SK-N-SH (cell line): ENCODE data around the gene TMPRSS9. TPM values are rescaled to one million over a fixed set of nuclear protein-coding genes. Genes with fewer than 3 reads are reported as not detected.

Experiments
- CTCF ChIA-PET: fragments of 300-600, 350-600 bp; formaldehyde crosslinking; extraction: SDS; loops from one replicate; lab custom pipeline; 2021; lab: Yijun Ruan, JAX
- POLR2A ChIA-PET: fragments of 350-600 bp; sonication (Branson Sonifier 250); formaldehyde crosslinking; extraction: SDS; loops from one replicate; lab custom pipeline; 2020; ENCODE audit warnings: antibody characterized with exemption, inconsistent platforms; lab: Yijun Ruan, JAX
- DNase-seq: peaks from one replicate; pipeline ENCODE4 v3.0.0; 2012
- H2AFZ ChIP-seq: fragments of 200-600 bp; sonication (generic); 2 replicates; pipeline ENCODE4 v1.8.1; 2016; ENCODE audit warnings: antibody characterized with exemption, mild to moderate bottlenecking, low read depth
- H3F3A ChIP-seq: fragments of 200-600 bp; sonication (generic); replicated peaks from 2 replicates; pipeline ENCODE3; 2016; ENCODE audit warnings: antibody characterized with exemption, mild to moderate bottlenecking; ENCODE audit not compliant: insufficient read depth
- H3K27ac ChIP-seq, 2 experiments: fragments of 200-500 bp in 1 of 2; fragments of 200-600 bp in 1 of 2; sonication (Bioruptor generic) in 1 of 2; sonication (generic), shearing (Covaris generic) in 1 of 2; 2 replicates each; pipeline versions ENCODE4 v1.5.1 to v1.6.1; 2014 to 2016; ENCODE audit warnings: low read depth in 2 of 2, inconsistent platforms in 1 of 2, low read length in 1 of 2, mild to moderate bottlenecking in 1 of 2, mixed read lengths in 1 of 2
- H3K27me3 ChIP-seq: fragments of 200-600 bp; sonication (generic), shearing (Covaris generic); 2 replicates; pipeline ENCODE4 v1.6.1; 2016; ENCODE audit warnings: mixed run types; ENCODE audit not compliant: insufficient read depth
- H3K36me3 ChIP-seq, 2 experiments: fragments of 200-500 bp in 1 of 2; fragments of 200-600 bp in 1 of 2; sonication (Bioruptor generic) in 1 of 2; sonication (generic) in 1 of 2; replicated peaks in 1 of 2; 2 replicates each; pipeline versions ENCODE3 to v1.5.1; 2014 to 2016; ENCODE audit warnings: low read length in 1 of 2, mild to moderate bottlenecking in 1 of 2; ENCODE audit not compliant: insufficient read depth in 2 of 2, control insufficient read depth in 1 of 2
- H3K4me1 ChIP-seq, 2 experiments: fragments of 200-500 bp in 1 of 2; fragments of 200-600 bp in 1 of 2; sonication (Bioruptor generic) in 1 of 2; sonication (generic), shearing (Covaris generic) in 1 of 2; 2 replicates each; pipeline versions ENCODE4 v1.5.1 to v1.6.1; 2014 to 2016; ENCODE audit warnings: low read depth in 1 of 2, low read length in 1 of 2, mixed run types in 1 of 2; ENCODE audit not compliant: insufficient read depth in 2 of 2, control insufficient read depth in 1 of 2
- H3K4me2 ChIP-seq: fragments of 200-600 bp; sonication (generic), shearing (Covaris generic); 2 replicates; pipeline ENCODE4 v1.6.1; 2017; ENCODE audit warnings: mixed run types
- H3K4me3 ChIP-seq, 2 experiments: fragments of 200-500 bp in 1 of 2; fragments of 200-600 bp in 1 of 2; sonication (Bioruptor generic) in 1 of 2; sonication (generic), shearing (Covaris generic) in 1 of 2; 2 replicates each; pipeline versions ENCODE4 v1.5.1 to v1.8.1; 2014 to 2016; ENCODE audit warnings: low read depth in 2 of 2, inconsistent platforms in 1 of 2, low read length in 1 of 2, mild to moderate bottlenecking in 1 of 2, mixed read lengths in 1 of 2, moderate library complexity in 1 of 2
- H3K79me2 ChIP-seq: fragments of 200-600 bp; sonication (generic); 2 replicates; pipeline ENCODE4 v1.8.1; 2017; ENCODE audit warnings: mild to moderate bottlenecking; ENCODE audit not compliant: insufficient read depth
- H3K9ac ChIP-seq: fragments of 200-600 bp; sonication (generic); 2 replicates; pipeline ENCODE4 v1.6.1; 2017; ENCODE audit warnings: mixed run types
- H3K9me2 ChIP-seq: fragments of 200-600 bp; sonication (generic); 2 replicates; pipeline ENCODE4 v1.6.1; 2017; ENCODE audit warnings: mixed run types
- H3K9me3 ChIP-seq: fragments of 200-600 bp; sonication (generic); 2 replicates; pipeline ENCODE4 v1.6.1; 2017; ENCODE audit warnings: mixed run types, mild to moderate bottlenecking, moderate library complexity
- H4K20me1 ChIP-seq: fragments of 200-600 bp; sonication (generic); 2 replicates; pipeline ENCODE4 v1.6.1; 2017; ENCODE audit warnings: mild to moderate bottlenecking, mixed run types; ENCODE audit not compliant: insufficient read depth
- EP300 ChIP-seq, 2 experiments: IDR thresholded peaks; 2 replicates each; pipeline versions ENCODE4 v1.4.0 to v1.6.1; 2012; ENCODE audit warnings: borderline replicate concordance in 1 of 2, low read depth in 1 of 2, low read length in 1 of 2
- FOXJ3 ChIP-seq: sonication (generic); formaldehyde crosslinking; IDR thresholded peaks from 2 replicates; pipeline ENCODE4 v1.5.1; 2020; ENCODE audit warnings: mild to moderate bottlenecking, missing genetic modification reagents
- JUND ChIP-seq: IDR thresholded peaks from 2 replicates; pipeline ENCODE4 v1.4.0; 2012
- MEF2A ChIP-seq: IDR thresholded peaks from 2 replicates; pipeline ENCODE4 v1.4.0; 2012; ENCODE audit warnings: low read depth, borderline replicate concordance
- MXI1 ChIP-seq: IDR thresholded peaks from 2 replicates; pipeline ENCODE4 v1.6.1; 2012; ENCODE audit warnings: mild to moderate bottlenecking, low read depth, low read length, improper control_type of control experiment
- NFIC ChIP-seq: IDR thresholded peaks from 2 replicates; pipeline ENCODE4 v1.4.0; 2012; ENCODE audit warnings: borderline replicate concordance
- NRF1 ChIP-seq: IDR thresholded peaks from 2 replicates; pipeline ENCODE4 v1.6.1; 2012; ENCODE audit warnings: low read depth, mild to moderate bottlenecking, low read length
- REST ChIP-seq: IDR thresholded peaks from 2 replicates; pipeline ENCODE4 v1.6.1; 2012; ENCODE audit warnings: mild to moderate bottlenecking, low read depth, low read length, moderate library complexity
- RFX5 ChIP-seq: IDR thresholded peaks from 2 replicates; pipeline ENCODE4 v1.6.1; 2012; ENCODE audit warnings: mild to moderate bottlenecking, improper control_type of control experiment, low read length
- SIN3A ChIP-seq: IDR thresholded peaks from 2 replicates; pipeline ENCODE4 v1.6.1; 2012; ENCODE audit warnings: low read depth, mild to moderate bottlenecking, low read length, moderate library complexity, borderline replicate concordance
- TAF1 ChIP-seq: IDR thresholded peaks from 2 replicates; pipeline ENCODE4 v1.6.1; 2012; ENCODE audit warnings: low read depth, mild to moderate bottlenecking, low read length, moderate library complexity, borderline replicate concordance
- WGBS: methylation state at CpG from one replicate; pipeline ENCODE4 v1.1.6; 2017; ENCODE audit warnings: low lambda C conversion rate; 5-methylcytosine and 5-hydroxymethylcytosine counted together
- polyA plus RNA-seq, 3 experiments: library from polyadenylated mRNA; depleted of rRNA; stranded (reverse); fragments of >200 nt; gene quantifications; 2 replicates each; pipeline ENCODE4 v1.2.3, GENCODE V29; 2012
- TF ChIP-seq, protein P1 (sequence below): IDR thresholded peaks from 2 replicates; pipeline ENCODE4 v1.4.0; 2012; ENCODE audit warnings: low read depth, borderline replicate concordance
- TF ChIP-seq, protein P2 (sequence below): fragments of 150-350 bp; IDR thresholded peaks from 2 replicates; pipeline ENCODE4 v1.6.1; 2017; ENCODE audit warnings: antibody characterized with exemption, low read length, low read depth, borderline replicate concordance
- TF ChIP-seq, protein P3 (sequence below): IDR thresholded peaks from 2 replicates; pipeline ENCODE4; 2012
- TF ChIP-seq, protein P4 (sequence below): IDR thresholded peaks from 2 replicates; pipeline ENCODE4 v1.4.0; 2012; ENCODE audit warnings: low read depth

TMPRSS9 gene
- polyA plus RNA-seq, 1 of the 3 experiments (the other 2 are of a cell fraction): not detected

GRCh38 chr19:2312820-2313501 is 47.1 kb upstream of the TMPRSS9 start (continued):
- TF ChIP-seq, protein P1, sequence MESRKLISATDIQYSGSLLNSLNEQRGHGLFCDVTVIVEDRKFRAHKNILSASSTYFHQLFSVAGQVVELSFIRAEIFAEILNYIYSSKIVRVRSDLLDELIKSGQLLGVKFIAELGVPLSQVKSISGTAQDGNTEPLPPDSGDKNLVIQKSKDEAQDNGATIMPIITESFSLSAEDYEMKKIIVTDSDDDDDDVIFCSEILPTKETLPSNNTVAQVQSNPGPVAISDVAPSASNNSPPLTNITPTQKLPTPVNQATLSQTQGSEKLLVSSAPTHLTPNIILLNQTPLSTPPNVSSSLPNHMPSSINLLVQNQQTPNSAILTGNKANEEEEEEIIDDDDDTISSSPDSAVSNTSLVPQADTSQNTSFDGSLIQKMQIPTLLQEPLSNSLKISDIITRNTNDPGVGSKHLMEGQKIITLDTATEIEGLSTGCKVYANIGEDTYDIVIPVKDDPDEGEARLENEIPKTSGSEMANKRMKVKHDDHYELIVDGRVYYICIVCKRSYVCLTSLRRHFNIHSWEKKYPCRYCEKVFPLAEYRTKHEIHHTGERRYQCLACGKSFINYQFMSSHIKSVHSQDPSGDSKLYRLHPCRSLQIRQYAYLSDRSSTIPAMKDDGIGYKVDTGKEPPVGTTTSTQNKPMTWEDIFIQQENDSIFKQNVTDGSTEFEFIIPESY: no peak
- TF ChIP-seq MEF2A (no peak), EP300 (IDR thresholded peaks at IDR 0.05; ENCODE audit: borderline replicate concordance in 1 of 2, low read depth in 1 of 2, low read length in 1 of 2) (no peak), JUND (no peak), NFIC (no peak), RFX5 (no peak), MXI1 (no peak)
- TF ChIP-seq, protein P2, sequence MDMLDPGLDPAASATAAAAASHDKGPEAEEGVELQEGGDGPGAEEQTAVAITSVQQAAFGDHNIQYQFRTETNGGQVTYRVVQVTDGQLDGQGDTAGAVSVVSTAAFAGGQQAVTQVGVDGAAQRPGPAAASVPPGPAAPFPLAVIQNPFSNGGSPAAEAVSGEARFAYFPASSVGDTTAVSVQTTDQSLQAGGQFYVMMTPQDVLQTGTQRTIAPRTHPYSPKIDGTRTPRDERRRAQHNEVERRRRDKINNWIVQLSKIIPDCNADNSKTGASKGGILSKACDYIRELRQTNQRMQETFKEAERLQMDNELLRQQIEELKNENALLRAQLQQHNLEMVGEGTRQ: no peak

DNA sequence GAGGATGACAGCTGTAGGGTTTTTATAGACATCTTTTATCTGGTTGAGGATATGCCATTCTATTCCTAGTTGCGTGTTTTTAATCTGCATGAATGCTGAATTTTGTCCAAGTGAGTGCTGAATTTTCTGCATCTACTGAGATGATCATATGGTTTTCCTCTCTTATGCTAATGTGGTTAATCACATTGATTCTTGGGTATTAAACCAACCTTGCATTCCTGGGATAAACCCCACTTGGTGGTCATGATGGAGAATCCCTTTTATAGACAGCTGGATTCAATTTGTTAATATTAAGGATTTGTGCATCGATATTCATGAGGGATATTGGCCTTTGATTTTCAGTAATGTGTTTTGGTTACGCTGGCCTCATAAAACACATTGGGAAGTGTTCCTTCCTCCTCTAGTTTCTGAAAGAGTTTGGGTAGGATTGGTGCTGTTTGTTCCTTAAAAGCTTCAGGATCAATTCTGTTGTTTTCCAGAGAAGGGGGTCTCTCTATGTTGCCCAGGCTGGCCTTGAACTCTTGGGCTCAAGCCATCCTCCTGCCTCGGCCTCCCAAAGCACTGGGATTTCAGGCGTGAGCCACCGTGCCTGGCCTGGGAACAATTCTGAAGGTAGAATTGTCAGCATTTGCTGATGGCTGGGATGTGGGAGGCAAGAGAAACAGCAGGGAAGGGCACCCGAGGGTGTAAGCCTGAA is 44.8 kb upstream of the TMPRSS9 start:
- Histone ChIP-seq H3K9me2 (no peaks in the 10 kb centered on the region), H3K27me3 (no peaks in the 10 kb centered on the region), H3K9ac (no peak overlapping the region), H3F3A (peaks cover 7% of the 10 kb centered on the region), H3K9me3 (no peaks in the 10 kb centered on the region), H2AFZ (peak overlapping the region; percentile 35; the same call in 1 of the 2 replicates), H3K79me2 (no peaks in the 10 kb centered on the region), H4K20me1 (no peaks in the 10 kb centered on the region), H3K36me3 (no peaks in the 10 kb centered on the region), H3K27ac (no peak overlapping the region; a peak in 1 of 4 replicates), H3K4me1 (peaks cover 0 to 2% of the 10 kb centered on the region in 2 experiments; a peak in 1 of 4 replicates), H3K4me2 (no peak overlapping the region), H3K4me3 (no peak overlapping the region; a peak in 1 of 4 replicates)
- CTCF ChIA-PET: interaction anchor here (0.6 to 13.0 kb wide), 55 partner anchors 9 to 478 kb away, joined by 3 to 284 read pairs (median 7); partner anchors contain the start of genes AMH, AP3D1, JSRP1 and LINGO3
- DNase-seq: no peak
- POLR2A ChIA-PET: interaction anchor here (0.6 to 1.4 kb wide), 8 partner anchors 9 to 1331 kb away, joined by 3 to 5 read pairs (median 3); no protein-coding TSS in a partner anchor
- 76% methylated on average over 7 of the region's 7 CpGs for WGBS
- TF ChIP-seq NRF1: no peak
- no peak for TF ChIP-seq NFIC
- TF ChIP-seq, protein P3, sequence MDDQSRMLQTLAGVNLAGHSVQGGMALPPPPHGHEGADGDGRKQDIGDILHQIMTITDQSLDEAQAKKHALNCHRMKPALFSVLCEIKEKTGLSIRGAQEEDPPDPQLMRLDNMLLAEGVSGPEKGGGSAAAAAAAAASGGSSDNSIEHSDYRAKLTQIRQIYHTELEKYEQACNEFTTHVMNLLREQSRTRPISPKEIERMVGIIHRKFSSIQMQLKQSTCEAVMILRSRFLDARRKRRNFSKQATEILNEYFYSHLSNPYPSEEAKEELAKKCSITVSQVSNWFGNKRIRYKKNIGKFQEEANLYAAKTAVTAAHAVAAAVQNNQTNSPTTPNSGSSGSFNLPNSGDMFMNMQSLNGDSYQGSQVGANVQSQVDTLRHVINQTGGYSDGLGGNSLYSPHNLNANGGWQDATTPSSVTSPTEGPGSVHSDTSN: no peak
- TF ChIP-seq SIN3A: no peak
- TF ChIP-seq, protein P4, sequence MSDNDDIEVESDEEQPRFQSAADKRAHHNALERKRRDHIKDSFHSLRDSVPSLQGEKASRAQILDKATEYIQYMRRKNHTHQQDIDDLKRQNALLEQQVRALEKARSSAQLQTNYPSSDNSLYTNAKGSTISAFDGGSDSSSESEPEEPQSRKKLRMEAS: no peak
- no peak for TF ChIP-seq REST
- TF ChIP-seq FOXJ3 (CRISPR knock-in tag): no peak
- no peak for TF ChIP-seq TAF1
- TF ChIP-seq, protein P1: no peak
- no peak for TF ChIP-seq MXI1
